OCI-LY7 (cell line): ENCODE measurements around the gene MAPK8IP3. TPM values are rescaled to one million over a fixed set of nuclear protein-coding genes. Genes with fewer than 3 reads are reported as not detected.

Source experiments
- BruUV-seq: library from RNA; stranded (reverse); fragments of 400-500 nt; replicated peaks from 2 replicates; lab custom pipeline; 2021; lab: Mats Ljungman, UMichigan
- CTCF ChIA-PET: fragments of 300-600 bp; sonication (Branson Sonifier 250); formaldehyde crosslinking; loops from one replicate; lab custom pipeline; 2022; ENCODE audit warnings: antibody characterized with exemption; ENCODE audit not compliant: unreplicated experiment; lab: Charles Lee
- POLR2A ChIA-PET: fragments of 300-600 bp; sonication (Branson Sonifier 250); formaldehyde crosslinking; loops from one replicate; lab custom pipeline; 2022; ENCODE audit warnings: antibody characterized with exemption; lab: Charles Lee
- DNase-seq: peaks from one replicate; pipeline ENCODE4 v3.0.0-alpha.2; 2015; ENCODE audit warnings: low spot score
- H2AFZ ChIP-seq: fragments of 200-600 bp; sonication (generic), shearing (Covaris generic); 2 replicates; pipeline ENCODE4 v1.6.1; 2014; ENCODE audit warnings: mild to moderate bottlenecking, antibody characterized with exemption, low read length, moderate library complexity
- H3K27ac ChIP-seq: fragments of 200-600 bp; sonication (generic); 2 replicates; pipeline ENCODE4 v1.5.1; 2014; ENCODE audit warnings: mixed run types, low read depth, mild to moderate bottlenecking, moderate library complexity, low read length, inconsistent platforms; ENCODE audit not compliant: poor library complexity, severe bottlenecking
- H3K36me3 ChIP-seq: fragments of 200-600 bp; sonication (generic); 2 replicates; pipeline ENCODE4 v1.6.1; 2014; ENCODE audit warnings: mild to moderate bottlenecking, antibody characterized with exemption, low read length, moderate library complexity, mixed read lengths; ENCODE audit not compliant: insufficient read depth
- H3K4me1 ChIP-seq: fragments of 200-600 bp; sonication (generic); 2 replicates; pipeline ENCODE4 v1.5.1; 2014; ENCODE audit warnings: mild to moderate bottlenecking, low read length; ENCODE audit not compliant: insufficient read depth, poor library complexity, severe bottlenecking
- H3K4me2 ChIP-seq: fragments of 200-600 bp; sonication (generic); 2 replicates; pipeline ENCODE4 v1.6.1; 2014; ENCODE audit warnings: mild to moderate bottlenecking, low read length
- H3K4me3 ChIP-seq: fragments of 200-600 bp; sonication (generic); 2 replicates; pipeline ENCODE4 v1.5.1; 2014; ENCODE audit warnings: mild to moderate bottlenecking, low read depth, low read length; ENCODE audit not compliant: poor library complexity, severe bottlenecking
- H3K79me2 ChIP-seq: fragments of 200-600 bp; sonication (generic); 2 replicates; pipeline ENCODE4 v1.6.1; 2016; ENCODE audit warnings: low read depth, mild to moderate bottlenecking, low read length, moderate library complexity, mixed read lengths; ENCODE audit not compliant: insufficient read depth
- H3K9me2 ChIP-seq: fragments of 200-600 bp; sonication (generic); 2 replicates; pipeline ENCODE4 v1.6.1; 2016; ENCODE audit warnings: mild to moderate bottlenecking, low read length, mixed read lengths; ENCODE audit not compliant: insufficient read depth
- H3K9me3 ChIP-seq: fragments of 200-600 bp; sonication (generic); 2 replicates; pipeline ENCODE4 v1.6.1; 2014; ENCODE audit warnings: mild to moderate bottlenecking, mixed run types, low read length, mixed read lengths
- H4K20me1 ChIP-seq: fragments of 200-600 bp; sonication (generic); 2 replicates; pipeline ENCODE4 v1.6.1; 2014; ENCODE audit warnings: mild to moderate bottlenecking, antibody characterized with exemption, low read length, moderate library complexity, mixed read lengths; ENCODE audit not compliant: insufficient read depth
- CTCF ChIP-seq: fragments of 200-600 bp; sonication (generic); conservative IDR thresholded peaks from 2 replicates; pipeline ENCODE4 v1.5.1; 2014; ENCODE audit warnings: mild to moderate bottlenecking, antibody characterized with exemption, low read length, moderate library complexity, mixed read lengths
- EZH2phosphoT487 ChIP-seq: fragments of 200-600 bp; sonication (generic); IDR thresholded peaks from 2 replicates; pipeline ENCODE4 v1.6.1; 2018; ENCODE audit warnings: low read depth, borderline replicate concordance, mild to moderate bottlenecking, mixed run types, antibody characterized with exemption, low read length, moderate library complexity, mixed read lengths
- intact Hi-C: fragments of 100-400 bp; cut with micrococcal nuclease; formaldehyde crosslinking; loops from one replicate; pipeline ENCODE4 v1.10.0; 2022; ENCODE audit not compliant: unreplicated experiment
- total RNA-seq, 2 experiments: library from RNA; depleted of rRNA in 1 of 2; stranded (reverse); fragments of >200 nt in 1 of 2; shearing (Covaris generic) in 1 of 2; gene quantifications; 2 replicates each; pipeline ENCODE4 v1.2.3, GENCODE V29; 2014 to 2022

The MAPK8IP3 gene
- total RNA-seq, 2 experiments from 2014 or later = 114 to 130 TPM

GRCh38 chr16:1677942-1678499 lies 28.0 kb upstream of the MAPK8IP3 start, which contains the start of gene JPT2:
TSS of gene JPT2 (plus strand) at chr16:1678279. CDS start at chr16:1678313, 34 bp downstream.
- intact Hi-C loops = loop anchor here (1.0 to 2.0 kb wide), 2 partner anchors 65 to 95 kb away; partner anchors contain the start of genes CRAMP1, IFT140 and MRPS34
- BruUV-seq = no TSS peak
- CTCF ChIA-PET = interaction anchor here (1.0 kb wide), 1 partner anchor 28 kb away, joined by 3 read pairs; the partner anchor contains the start of gene MAPK8IP3

GRCh38 chr16:1678500-1679098 lies 27.4 kb upstream of the MAPK8IP3 start:
- Histone ChIP-seq H3K9me2 (no peaks in the 10 kb centered on the region), H3K4me3 (peak overlapping the region; percentile 97), H2AFZ (no peak overlapping the region; the same call in 1 of the 2 replicates), H4K20me1 (peaks cover 22% of the 10 kb centered on the region), H3K4me1 (peaks cover 22% of the 10 kb centered on the region), H3K4me2 (peak overlapping the region; percentile 99), H3K79me2 (peaks cover 50% of the 10 kb centered on the region), H3K27ac (peak overlapping the region; percentile 57), H3K9me3 (no peaks in the 10 kb centered on the region), H3K36me3 (peaks cover 51% of the 10 kb centered on the region)
- intact Hi-C loops = loop anchor here (1.0 to 2.0 kb wide), 3 partner anchors 27 to 95 kb away; partner anchors contain the start of genes CRAMP1, IFT140 and MRPS34
- no TSS peak for BruUV-seq
- TF ChIP-seq EZH2phosphoT487 = no peak
- TF ChIP-seq CTCF = no peak
- CTCF ChIA-PET = interaction anchor here (1.0 kb wide), 1 partner anchor 27 kb away, joined by 3 read pairs; the partner anchor contains the start of gene MAPK8IP3
- POLR2A ChIA-PET = interaction anchor here (0.6 to 0.8 kb wide), 3 partner anchors 27 to 1230 kb away, joined by 3 to 8 read pairs (median 3); partner anchors contain the start of gene MAPK8IP3
- peak; percentile 33 for DNase-seq

More at GRCh38 chr16:1677942-1678499, 28.0 kb upstream of the MAPK8IP3 start, which contains the start of gene JPT2:
- no peak for TF ChIP-seq CTCF
- TF ChIP-seq EZH2phosphoT487 = no peak
- peaks cover 22% of the 10 kb centered on the region for H3K4me1 ChIP-seq
- peaks cover 50% of the 10 kb centered on the region for H3K36me3 ChIP-seq
- POLR2A ChIA-PET = interaction anchor here (0.6 to 0.9 kb wide), 6 partner anchors 28 to 1230 kb away, joined by 3 to 12 read pairs (median 4); partner anchors contain the start of gene MAPK8IP3
- H3K27ac ChIP-seq = peak within 1 kb of the TSS; percentile 57
- H3K9me3 ChIP-seq = no peaks in the 10 kb centered on the region
- H2AFZ ChIP-seq = peak within 1 kb of the TSS; percentile 12
- H3K9me2 ChIP-seq = no peaks in the 10 kb centered on the region
- H3K79me2 ChIP-seq = peaks cover 44% of the 10 kb centered on the region
- DNase-seq = peak; percentile 98
- H4K20me1 ChIP-seq = peaks cover 18% of the 10 kb centered on the region
- peak within 1 kb of the TSS; percentile 99 for H3K4me2 ChIP-seq
- H3K4me3 ChIP-seq = peak within 1 kb of the TSS; percentile 97
